NCI-H2107 treated with DMSO at 0.1 percent for 48 hours (cell line): ENCODE measurements around the gene FILIP1.
A peak's percentile ranks its signal among the peaks of the same experiment; 100 is the strongest.

Experiments used
- DNase-seq: peaks from one replicate; lab custom pipeline; 2025; ENCODE audit not compliant: unreplicated experiment; lab: John Stamatoyannopoulos, UW

The FILIP1 gene

GRCh38 chr6:75393806-75394205 is 99.8 kb downstream of the FILIP1 start:
- no peak for DNase-seq

- DNase-seq: no peak
Measured at GRCh38 chr6:75391276-75391675, 102.3 kb downstream of the FILIP1 start.

GRCh38 chr6:75386050-75386770 is 107.4 kb downstream of the FILIP1 start:
- no peak for DNase-seq

GRCh38 chr6:75384116-75384515 is 109.5 kb downstream of the FILIP1 start:
- no peak for DNase-seq

GRCh38 chr6:75382634-75382900 is 111.0 kb downstream of the FILIP1 start:
- no peak for DNase-seq

- no peak for DNase-seq
Measured at GRCh38 chr6:75381877-75382633, 111.5 kb downstream of the FILIP1 start.

GRCh38 chr6:75379536-75379935 is 114.1 kb downstream of the FILIP1 start:
- DNase-seq: no peak

- no peak for DNase-seq
Measured at GRCh38 chr6:75378101-75378500, 115.5 kb downstream of the FILIP1 start.

- DNase-seq: peak; percentile 93
Measured at GRCh38 chr6:75377386-75377785, 116.2 kb downstream of the FILIP1 start.

- no peak for DNase-seq
Measured at GRCh38 chr6:75376347-75377024, 117.1 kb downstream of the FILIP1 start.

GRCh38 chr6:75374961-75375400 is 118.6 kb downstream of the FILIP1 start:
- no peak for DNase-seq

- no peak for DNase-seq
Measured at GRCh38 chr6:75372884-75373283, 120.7 kb downstream of the FILIP1 start.

GRCh38 chr6:75370011-75370410 is 123.6 kb downstream of the FILIP1 start:
- no peak for DNase-seq

GRCh38 chr6:75368864-75369402 is 124.7 kb downstream of the FILIP1 start:
- no peak for DNase-seq

GRCh38 chr6:75368151-75368779 is 125.3 kb downstream of the FILIP1 start:
- DNase-seq: peak; percentile 66

GRCh38 chr6:75363304-75363703 is 130.3 kb downstream of the FILIP1 start:
- DNase-seq: no peak

- no peak for DNase-seq
Measured at GRCh38 chr6:75353644-75354043, 140.0 kb downstream of the FILIP1 start.

- no peak for DNase-seq
Measured at GRCh38 chr6:75351570-75351969, 142.0 kb downstream of the FILIP1 start.

- no peak for DNase-seq
Measured at GRCh38 chr6:75350808-75351207, 142.8 kb downstream of the FILIP1 start.

GRCh38 chr6:75350156-75350555 is 143.4 kb downstream of the FILIP1 start:
- DNase-seq: no peak

- DNase-seq: peak; percentile 64
Measured at GRCh38 chr6:75349262-75349984, 144.2 kb downstream of the FILIP1 start.
